Hematopoietic multipotent progenitor cell treated with erythropoietin and hydrocortisone succinate and interleukin-3 and kit ligand, for 8 days (in vitro differentiated cells): ENCODE results near the gene AUTS2.

Experiments
- DNase-seq: peaks from one replicate; pipeline ENCODE4 v3.0.0-alpha.2; 2015

Gene AUTS2

GRCh38 chr7:69691734-69692133, 93.5 kb downstream of the AUTS2 start:
- DNase-seq: no peak

GRCh38 chr7:69692611-69693010, 94.3 kb downstream of the AUTS2 start:
- DNase-seq: no peak

GRCh38 chr7:69693042-69693441, 94.8 kb downstream of the AUTS2 start:
- DNase-seq: no peak

GRCh38 chr7:69696054-69696591, 97.8 kb downstream of the AUTS2 start:
- peak; percentile 22 for DNase-seq

GRCh38 chr7:69696686-69697685, 98.7 kb downstream of the AUTS2 start:
- no peak for DNase-seq

- no peak for DNase-seq
Measured at GRCh38 chr7:69698109-69698825, 100.0 kb downstream of the AUTS2 start.

- no peak for DNase-seq
Measured at GRCh38 chr7:69699931-69700330, 101.7 kb downstream of the AUTS2 start.

- DNase-seq: no peak
Measured at GRCh38 chr7:69700331-69700730, 102.1 kb downstream of the AUTS2 start.

- DNase-seq: no peak
Measured at GRCh38 chr7:69701288-69701687, 103.0 kb downstream of the AUTS2 start.

GRCh38 chr7:69702357-69702756, 104.1 kb downstream of the AUTS2 start:
- no peak for DNase-seq

- DNase-seq: peak; percentile 43
Measured at GRCh38 chr7:69703099-69703498, 104.8 kb downstream of the AUTS2 start.

GRCh38 chr7:69706070-69706469, 107.8 kb downstream of the AUTS2 start:
- no peak for DNase-seq

GRCh38 chr7:69708857-69709256, 110.6 kb downstream of the AUTS2 start:
- DNase-seq: peak; percentile 72

GRCh38 chr7:69710768-69711438, 112.6 kb downstream of the AUTS2 start:
- DNase-seq: no peak

GRCh38 chr7:69714886-69715576, 116.8 kb downstream of the AUTS2 start:
- DNase-seq: no peak

GRCh38 chr7:69717221-69717620, 118.9 kb downstream of the AUTS2 start:
- DNase-seq: no peak

- DNase-seq: no peak
Measured at GRCh38 chr7:69719717-69720116, 121.4 kb downstream of the AUTS2 start.

GRCh38 chr7:69722843-69723242, 124.6 kb downstream of the AUTS2 start:
- DNase-seq: no peak

- no peak for DNase-seq
Measured at GRCh38 chr7:69723663-69724062, 125.4 kb downstream of the AUTS2 start.

GRCh38 chr7:69728304-69728703, 130.0 kb downstream of the AUTS2 start:
- no peak for DNase-seq

- no peak for DNase-seq
Measured at GRCh38 chr7:69732203-69732602, 133.9 kb downstream of the AUTS2 start.

- no peak for DNase-seq
Measured at GRCh38 chr7:69735582-69735981, 137.3 kb downstream of the AUTS2 start.
